K562 (cell line): ENCODE results near the gene DVL2. TPM values are rescaled to one million over a fixed set of nuclear protein-coding genes. Genes with fewer than 3 reads are reported as not detected.
A peak's percentile ranks its signal among the peaks of the same experiment; 100 is the strongest.

Source experiments
- ARID3B ChIP-seq: fragments of 250-450 bp; sonication (Bioruptor Pico); IDR thresholded peaks from 2 replicates; pipeline ENCODE4 v1.4.0; 2020; ENCODE audit warnings: borderline replicate concordance
- ETV6 ChIP-seq, 3 experiments: fragments of 150-350 bp in 1 of 3; sonication (generic) in 1 of 3; formaldehyde crosslinking in 1 of 3; IDR thresholded peaks; 2 replicates each; pipeline versions ENCODE4 v1.6.1 to v1.8.0; 2014 to 2022; ENCODE audit warnings: borderline replicate concordance in 2 of 3, low read depth in 2 of 3, antibody characterized with exemption in 1 of 3, low read length in 1 of 3, mild to moderate bottlenecking in 1 of 3, missing genetic modification reagents in 1 of 3
- GATA2 ChIP-seq: sonication (generic); formaldehyde crosslinking; IDR thresholded peaks from 2 replicates; pipeline ENCODE4 v1.4.0; 2020; ENCODE audit warnings: mild to moderate bottlenecking, missing genetic modification reagents
- GTF2E2 ChIP-seq: fragments of 200-800 bp; sonication (Bioruptor generic); IDR thresholded peaks from 2 replicates; pipeline ENCODE4 v1.6.1; 2016; ENCODE audit warnings: missing genetic modification characterization, missing compliant biosample characterization
- HNRNPUL1 ChIP-seq: fragments of 200-400 bp; formaldehyde crosslinking; IDR thresholded peaks from 2 replicates; pipeline ENCODE4 v1.6.1; 2017; ENCODE audit warnings: low read length
- IRF9 ChIP-seq: fragments of 450-650 bp; IDR thresholded peaks from 2 replicates; pipeline ENCODE4 v1.6.1; 2016; ENCODE audit warnings: missing biosample characterization, missing genetic modification characterization
- MCM7 ChIP-seq, 2 experiments: fragments of 450-650 bp; IDR thresholded peaks; 2 replicates each; pipeline ENCODE4 v1.6.1; 2016 to 2018
- MED1 ChIP-seq: sonication (generic); formaldehyde crosslinking; IDR thresholded peaks from 2 replicates; pipeline ENCODE4 v1.8.1; 2023; ENCODE audit warnings: missing genetic modification reagents, borderline replicate concordance
- NCOA2 ChIP-seq, 2 experiments: fragments of 450-650 bp; IDR thresholded peaks; 2 replicates each; pipeline ENCODE4 v1.6.1; 2018; ENCODE audit warnings: mild to moderate bottlenecking in 2 of 2, moderate library complexity in 1 of 2; ENCODE audit not compliant: partially characterized antibody in 2 of 2
- RFX1 ChIP-seq: fragments of 450-650 bp; IDR thresholded peaks from 2 replicates; pipeline ENCODE4 v1.6.1; 2016; ENCODE audit warnings: mild to moderate bottlenecking, moderate library complexity
- SLC30A9 ChIP-seq: fragments of 250-450 bp; sonication (Bioruptor Pico); IDR thresholded peaks from 2 replicates; pipeline ENCODE4 v1.8.0; 2022; ENCODE audit warnings: mild to moderate bottlenecking, moderate library complexity
- STAT5A ChIP-seq: IDR thresholded peaks from 2 replicates; pipeline ENCODE4 v1.6.1; 2012; ENCODE audit warnings: low read length, inconsistent platforms, borderline replicate concordance
- USF2 ChIP-seq: sonication (generic); formaldehyde crosslinking; IDR thresholded peaks from 2 replicates; pipeline ENCODE4 v1.5.0; 2020; ENCODE audit warnings: missing genetic modification reagents
- ZNF143 ChIP-seq: sonication (generic); formaldehyde crosslinking; IDR thresholded peaks from 2 replicates; pipeline ENCODE4 v1.9.0; 2022; ENCODE audit warnings: mild to moderate bottlenecking, missing genetic modification reagents
- ZNF217 ChIP-seq: sonication (generic); formaldehyde crosslinking; IDR thresholded peaks from 2 replicates; pipeline ENCODE4 v1.8.0; 2022; ENCODE audit warnings: mild to moderate bottlenecking, missing genetic modification reagents
- ZNF354B ChIP-seq: fragments of 250-450 bp; sonication (Bioruptor Pico); IDR thresholded peaks from 2 replicates; pipeline ENCODE4 v1.4.0; 2020
- ZNF586 ChIP-seq: fragments of 450-650 bp; formaldehyde crosslinking; conservative IDR thresholded peaks from 2 replicates; pipeline ENCODE4 v1.4.0; 2020; ENCODE audit warnings: mild to moderate bottlenecking, moderate library complexity
- ZNF609 ChIP-seq: sonication (generic); formaldehyde crosslinking; IDR thresholded peaks from 2 replicates; pipeline ENCODE4 v1.8.1; 2023; ENCODE audit warnings: missing genetic modification reagents, mild to moderate bottlenecking, borderline replicate concordance
- ZSCAN32 ChIP-seq: fragments of 450-650 bp; formaldehyde crosslinking; IDR thresholded peaks from 2 replicates; pipeline ENCODE4 v1.4.0; 2020; ENCODE audit warnings: mild to moderate bottlenecking, moderate library complexity
- polyA plus RNA-seq, 8 experiments: library from polyadenylated mRNA; depleted of rRNA in 4 of 8; stranded (reverse) in 5 of 8; unstranded in 3 of 8; fragments of >200 nt; fragmentation: Nextera tagmentation in 2 of 8; fragmentation: Illumina TruSeq in 1 of 8; extraction: Ambion mirVana in 2 of 8; extraction: Trizol in 1 of 8; gene quantifications; 2 replicates each; pipeline versions ENCODE4 v1.2.1 to v1.2.3, GENCODE V29; 2011 to 2014; ENCODE audit warnings: inconsistent platforms in 1 of 8, missing spikeins in 1 of 8
- total RNA-seq, 7 experiments: library from RNA; depleted of rRNA in 6 of 7; stranded (reverse); fragments of >200 nt in 6 of 7; fragmentation: Illumina TruSeq in 2 of 7; extraction: Trizol in 2 of 7; gene quantifications; 2 replicates each; pipeline versions ENCODE4 v1.2.1 to v1.2.3, GENCODE V29; 2011 to 2021; ENCODE audit warnings: low replicate concordance in 1 of 7

The DVL2 gene
- total and polyA plus RNA-seq, 9 of the 15 experiments (the other 6 are each of a cell fraction or from before 2014, with no cell fraction given), result 1.3 to 49.5 (median 24.3) TPM

GRCh38 chr17:7219812-7220592 is 14.3 kb downstream of the DVL2 start, which contains the start of the genes ACADVL and DLG4 (continued):
- TF ChIP-seq ZNF609 (CRISPR knock-in tag) (no peak), ZNF354B (CRISPR knock-in tag) (no peak), ZSCAN32 (CRISPR knock-in tag) (no peak), GATA2 (CRISPR knock-in tag) (no peak), IRF9 (no peak), STAT5A (no peak), MCM7 (IDR thresholded peaks at IDR 0.05) (no peak), ARID3B (CRISPR knock-in tag) (no peak), MED1 (CRISPR knock-in tag) (no peak), ZNF586 (CRISPR knock-in tag) (no peak), ZNF217 (no peak), GTF2E2 (no peak), NCOA2 (IDR thresholded peaks at IDR 0.05; ENCODE audit: partially characterized antibody in 2 of 2) (no peak), HNRNPUL1 (no peak), ZNF143 (peak; percentile 90), ETV6 (IDR thresholded peaks at IDR 0.05; ENCODE audit: borderline replicate concordance in 1 of 2, low read depth in 2 of 2, low read length in 1 of 2) (no peak), ETV6 (CRISPR knock-in tag; IDR thresholded peaks at IDR 0.05; ENCODE audit: borderline replicate concordance) (no peak), RFX1 (no peak), USF2 (CRISPR knock-in tag) (no peak), SLC30A9 (no peak)
